Measurements from ENCODE around the gene ATXN1.

GRCh38 chr6:16399695-16400094 is 361.6 kb downstream of the ATXN1 start:
- TF ChIP-seq CTCF (IDR thresholded peaks at IDR 0.05; ENCODE audit: poor library complexity, severe bottlenecking), result no peak
- no peak for TF ChIP-seq POLR2AphosphoS5 (IDR thresholded peaks at IDR 0.05)
- no peak for TF ChIP-seq SMC3 (conservative IDR thresholded peaks at IDR 0.05; ENCODE audit: poor library complexity)
- TF ChIP-seq MXI1 (conservative IDR thresholded peaks at IDR 0.05; ENCODE audit: poor library complexity, severe bottlenecking), result no peak
- no peak for TF ChIP-seq RAD21 (conservative IDR thresholded peaks at IDR 0.05)

Measured in neural cell (in vitro differentiated cells).